HL-60/S4 treated with retinoic acid at 250 ng/mL for 4 days and 3 days (cell line): ENCODE measurements around the gene CALCB.
"Not testable (repeated sequence)": the region's sequence is repeated elsewhere in the genome, so short reads cannot be mapped to it uniquely, and the experiment has no call there.

Experiments
- in situ Hi-C: fragments of 300-500 bp; cut with MboI; formaldehyde crosslinking; loops from 2 replicates; pipeline ENCODE4 v1.7.0; 2022; ENCODE audit warnings: low sequenced_read_pairs

The CALCB gene

GRCh38 chr11:15073361-15074205 lies at the start of gene CALCB:
Gene CALCB (plus strand): TSS chr11:15073593. CDS start chr11:15074719, 1,126 bp downstream.
- in situ Hi-C loops, result no loop called here

- in situ Hi-C loops, result no loop called here
These were observed 46.4 kb upstream of the CALCB start for GRCh38 chr11:15027011-15027410.

GRCh38 chr11:15027956-15028355 lies 45.4 kb upstream of the CALCB start:
- in situ Hi-C loops, result no loop called here

GRCh38 chr11:15028379-15028778 lies 45.0 kb upstream of the CALCB start:
- in situ Hi-C loops, result no loop called here

GRCh38 chr11:15031945-15032344 lies 41.4 kb upstream of the CALCB start:
- in situ Hi-C loops, result not testable (repeated sequence)

GRCh38 chr11:15034687-15035267 lies 38.6 kb upstream of the CALCB start:
- in situ Hi-C loops, result no loop called here

- in situ Hi-C loops, result no loop called here
These were observed 38.1 kb upstream of the CALCB start for GRCh38 chr11:15035283-15035682.

GRCh38 chr11:15038963-15039362 lies 34.4 kb upstream of the CALCB start:
- in situ Hi-C loops, result no loop called here

- in situ Hi-C loops, result no loop called here
These were observed 28.2 kb upstream of the CALCB start for GRCh38 chr11:15045209-15045608.

- in situ Hi-C loops, result no loop called here
These were observed 27.5 kb upstream of the CALCB start for GRCh38 chr11:15045891-15046290.

GRCh38 chr11:15046673-15047072 lies 26.7 kb upstream of the CALCB start:
- in situ Hi-C loops, result not testable (repeated sequence)

GRCh38 chr11:15048616-15049015 lies 24.8 kb upstream of the CALCB start:
- in situ Hi-C loops, result no loop called here

GRCh38 chr11:15053191-15053685 lies 20.2 kb upstream of the CALCB start:
- in situ Hi-C loops, result no loop called here

- in situ Hi-C loops, result no loop called here
These were observed 17.6 kb upstream of the CALCB start for GRCh38 chr11:15055620-15056356.

- in situ Hi-C loops, result no loop called here
These were observed 16.1 kb upstream of the CALCB start for GRCh38 chr11:15057329-15057728.

- in situ Hi-C loops, result no loop called here
These were observed 14.1 kb upstream of the CALCB start for GRCh38 chr11:15059132-15059915.

GRCh38 chr11:15062599-15062998 lies 10.8 kb upstream of the CALCB start:
- in situ Hi-C loops, result no loop called here

- in situ Hi-C loops, result not testable (repeated sequence)
These were observed 3.6 kb upstream of the CALCB start for GRCh38 chr11:15069751-15070150.

GRCh38 chr11:15071556-15072255 lies 1.7 kb upstream of the CALCB start:
- in situ Hi-C loops, result no loop called here

- in situ Hi-C loops, result no loop called here
These were observed 746 bp upstream of the CALCB start for GRCh38 chr11:15072551-15073143.
